Measurements from ENCODE around the gene TMEM248.
"Not testable (repeated sequence)": the region's sequence is repeated elsewhere in the genome, so short reads cannot be mapped to it uniquely, and the experiment has no call there.

The TMEM248 gene

GRCh38 chr7:67000601-67001258, 79.7 kb downstream of the TMEM248 start:
- H3K27ac ChIP-seq, result not testable (repeated sequence)
- TF ChIP-seq CTCF (conservative IDR thresholded peaks at IDR 0.05), result peak; percentile 58

GRCh38 chr7:67004145-67004544, 83.1 kb downstream of the TMEM248 start:
- not testable (repeated sequence) for H3K27ac ChIP-seq

- no peak for TF ChIP-seq CTCF (conservative IDR thresholded peaks at IDR 0.05)
- no peak for TF ChIP-seq ZFX (IDR thresholded peaks at IDR 0.05)
- no peak overlapping the region for H3K27ac ChIP-seq
Observed at GRCh38 chr7:67006965-67007364, 85.9 kb downstream of the TMEM248 start.
